ENCODE measurements around the gene SHC2.

SHC2 gene

GRCh38 chr19:460877-461720 is at the start of gene SHC2:
SHC2 (minus strand) TSS chr19:461033; CDS start chr19:460996, 37 bp downstream.
- Histone ChIP-seq H3K36me3 (ENCODE audit: insufficient read depth, low read length) (no peaks in the 10 kb centered on the region), H3K9ac (ENCODE audit: low read length) (peak within 1 kb of the TSS; percentile 71), H3K27me3 (ENCODE audit: control insufficient read depth in 1 of 2, insufficient read depth in 2 of 2, low read length in 2 of 2) (no peaks in the 10 kb centered on the region), H3K9me3 (ENCODE audit: low read length) (no peaks in the 10 kb centered on the region), H3K4me3 (ENCODE audit: low read depth in 1 of 2, low read length in 2 of 2) (peak within 1 kb of the TSS; percentile 73 to 87), H3K27ac (ENCODE audit: low read depth, low read length) (peak within 1 kb of the TSS; percentile 58), H3K4me1 (ENCODE audit: insufficient read depth, low read length) (peaks cover 7% of the 10 kb centered on the region)

GRCh38 chr19:508204-509150 is 47.6 kb upstream of the SHC2 start:
- H3K27ac ChIP-seq (ENCODE audit: low read depth, low read length): no peak overlapping the region
- H3K4me3 ChIP-seq (ENCODE audit: low read depth in 1 of 2, low read length in 2 of 2): peak overlapping the region; percentile 72
- H3K9me3 ChIP-seq (ENCODE audit: low read length): no peaks in the 10 kb centered on the region
- no peaks in the 10 kb centered on the region for H3K27me3 ChIP-seq (ENCODE audit: control insufficient read depth in 1 of 2, insufficient read depth in 2 of 2, low read length in 2 of 2)
- peaks cover under 1% of the 10 kb centered on the region for H3K36me3 ChIP-seq (ENCODE audit: insufficient read depth, low read length)
- H3K4me1 ChIP-seq (ENCODE audit: insufficient read depth, low read length): peaks cover 29% of the 10 kb centered on the region
- no peak overlapping the region for H3K9ac ChIP-seq (ENCODE audit: low read length)

GRCh38 chr19:507286-508203 is 46.7 kb upstream of the SHC2 start, which contains the start of gene TPGS1:
TPGS1 (plus strand) TSS chr19:507497; CDS start chr19:507507, 10 bp downstream.
- H3K27ac ChIP-seq (ENCODE audit: low read depth, low read length): peak within 1 kb of the TSS; percentile 82
- no peaks in the 10 kb centered on the region for H3K36me3 ChIP-seq (ENCODE audit: insufficient read depth, low read length)
- H3K9me3 ChIP-seq (ENCODE audit: low read length): no peaks in the 10 kb centered on the region
- H3K9ac ChIP-seq (ENCODE audit: low read length): no peak within 1 kb of the TSS
- peaks cover 29% of the 10 kb centered on the region for H3K4me1 ChIP-seq (ENCODE audit: insufficient read depth, low read length)
- H3K4me3 ChIP-seq (ENCODE audit: low read depth in 1 of 2, low read length in 2 of 2): peak within 1 kb of the TSS; percentile 72
- H3K27me3 ChIP-seq (ENCODE audit: control insufficient read depth in 1 of 2, insufficient read depth in 2 of 2, low read length in 2 of 2): no peaks in the 10 kb centered on the region

GRCh38 chr19:506404-507285 is 45.8 kb upstream of the SHC2 start:
- H3K4me3 ChIP-seq (ENCODE audit: low read depth in 1 of 2, low read length in 2 of 2): peak overlapping the region; percentile 72
- H3K9ac ChIP-seq (ENCODE audit: low read length): no peak overlapping the region
- no peaks in the 10 kb centered on the region for H3K36me3 ChIP-seq (ENCODE audit: insufficient read depth, low read length)
- H3K27ac ChIP-seq (ENCODE audit: low read depth, low read length): peak overlapping the region; percentile 82
- no peaks in the 10 kb centered on the region for H3K27me3 ChIP-seq (ENCODE audit: control insufficient read depth in 1 of 2, insufficient read depth in 2 of 2, low read length in 2 of 2)
- H3K4me1 ChIP-seq (ENCODE audit: insufficient read depth, low read length): peaks cover 29% of the 10 kb centered on the region
- H3K9me3 ChIP-seq (ENCODE audit: low read length): no peaks in the 10 kb centered on the region

- Histone ChIP-seq H3K27ac (ENCODE audit: low read depth, low read length) (no peak overlapping the region), H3K9me3 (ENCODE audit: low read length) (no peaks in the 10 kb centered on the region), H3K4me3 (ENCODE audit: low read depth in 1 of 2, low read length in 2 of 2) (no peak overlapping the region), H3K9ac (ENCODE audit: low read length) (no peak overlapping the region), H3K36me3 (ENCODE audit: insufficient read depth, low read length) (no peaks in the 10 kb centered on the region), H3K4me1 (ENCODE audit: insufficient read depth, low read length) (peaks cover 16% of the 10 kb centered on the region), H3K27me3 (ENCODE audit: control insufficient read depth in 1 of 2, insufficient read depth in 2 of 2, low read length in 2 of 2) (no peaks in the 10 kb centered on the region)
Observed at GRCh38 chr19:504616-505015, 43.8 kb upstream of the SHC2 start.

GRCh38 chr19:501646-502045 is 40.8 kb upstream of the SHC2 start:
- Histone ChIP-seq H3K9ac (ENCODE audit: low read length) (no peak overlapping the region), H3K36me3 (ENCODE audit: insufficient read depth, low read length) (no peaks in the 10 kb centered on the region), H3K4me1 (ENCODE audit: insufficient read depth, low read length) (peaks cover 4% of the 10 kb centered on the region), H3K27ac (ENCODE audit: low read depth, low read length) (no peak overlapping the region), H3K4me3 (ENCODE audit: low read depth in 1 of 2, low read length in 2 of 2) (no peak overlapping the region), H3K9me3 (ENCODE audit: low read length) (no peaks in the 10 kb centered on the region), H3K27me3 (ENCODE audit: control insufficient read depth in 1 of 2, insufficient read depth in 2 of 2, low read length in 2 of 2) (peaks cover 7 to 17% of the 10 kb centered on the region in 2 donors)

GRCh38 chr19:498977-499623 is 38.3 kb upstream of the SHC2 start:
- Histone ChIP-seq H3K27me3 (ENCODE audit: control insufficient read depth in 1 of 2, insufficient read depth in 2 of 2, low read length in 2 of 2) (peaks cover 7 to 36% of the 10 kb centered on the region in 2 donors), H3K9me3 (ENCODE audit: low read length) (no peaks in the 10 kb centered on the region), H3K4me3 (ENCODE audit: low read depth in 1 of 2, low read length in 2 of 2) (no peak overlapping the region), H3K4me1 (ENCODE audit: insufficient read depth, low read length) (no peaks in the 10 kb centered on the region), H3K9ac (ENCODE audit: low read length) (no peak overlapping the region), H3K36me3 (ENCODE audit: insufficient read depth, low read length) (no peaks in the 10 kb centered on the region), H3K27ac (ENCODE audit: low read depth, low read length) (no peak overlapping the region)

- H3K4me1 ChIP-seq (ENCODE audit: insufficient read depth, low read length): no peaks in the 10 kb centered on the region
- H3K9me3 ChIP-seq (ENCODE audit: low read length): no peaks in the 10 kb centered on the region
- H3K4me3 ChIP-seq (ENCODE audit: low read depth in 1 of 2, low read length in 2 of 2): no peak overlapping the region
- no peak overlapping the region for H3K9ac ChIP-seq (ENCODE audit: low read length)
- H3K27me3 ChIP-seq (ENCODE audit: control insufficient read depth in 1 of 2, insufficient read depth in 2 of 2, low read length in 2 of 2): peaks cover 7 to 36% of the 10 kb centered on the region in 2 donors
- H3K36me3 ChIP-seq (ENCODE audit: insufficient read depth, low read length): no peaks in the 10 kb centered on the region
- no peak overlapping the region for H3K27ac ChIP-seq (ENCODE audit: low read depth, low read length)
Observed at GRCh38 chr19:498511-498891, 37.7 kb upstream of the SHC2 start.

GRCh38 chr19:497869-498510 is 37.2 kb upstream of the SHC2 start:
- Histone ChIP-seq H3K27me3 (ENCODE audit: control insufficient read depth in 1 of 2, insufficient read depth in 2 of 2, low read length in 2 of 2) (peaks cover 7 to 36% of the 10 kb centered on the region in 2 donors), H3K4me3 (ENCODE audit: low read depth in 1 of 2, low read length in 2 of 2) (no peak overlapping the region), H3K9ac (ENCODE audit: low read length) (no peak overlapping the region), H3K36me3 (ENCODE audit: insufficient read depth, low read length) (no peaks in the 10 kb centered on the region), H3K27ac (ENCODE audit: low read depth, low read length) (no peak overlapping the region), H3K4me1 (ENCODE audit: insufficient read depth, low read length) (no peaks in the 10 kb centered on the region), H3K9me3 (ENCODE audit: low read length) (no peaks in the 10 kb centered on the region)

Measured in muscle layer of colon (tissue), 2 donors.